ENCODE results near the gene THOC1.

DNA sequence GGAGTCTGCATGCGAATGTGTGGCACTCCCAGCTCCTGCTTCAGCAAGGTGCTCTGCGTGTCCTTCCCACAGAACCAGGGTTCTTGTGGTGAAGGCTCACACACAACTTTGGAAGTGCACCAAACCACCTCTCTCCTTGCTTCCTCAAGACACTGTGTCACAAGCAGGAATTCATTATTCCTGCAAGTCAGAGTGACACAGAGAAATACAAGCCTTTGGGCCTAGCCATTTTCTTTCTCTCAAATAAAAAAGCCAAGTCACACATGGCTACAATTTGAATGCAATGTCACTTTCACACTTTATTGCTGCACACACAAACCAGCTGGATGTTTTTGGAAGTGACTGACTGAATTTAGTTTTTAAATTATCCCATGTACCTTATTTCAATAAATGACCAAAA is 30.1 kb upstream of the THOC1 start:
- TF ChIP-seq, protein P1, sequence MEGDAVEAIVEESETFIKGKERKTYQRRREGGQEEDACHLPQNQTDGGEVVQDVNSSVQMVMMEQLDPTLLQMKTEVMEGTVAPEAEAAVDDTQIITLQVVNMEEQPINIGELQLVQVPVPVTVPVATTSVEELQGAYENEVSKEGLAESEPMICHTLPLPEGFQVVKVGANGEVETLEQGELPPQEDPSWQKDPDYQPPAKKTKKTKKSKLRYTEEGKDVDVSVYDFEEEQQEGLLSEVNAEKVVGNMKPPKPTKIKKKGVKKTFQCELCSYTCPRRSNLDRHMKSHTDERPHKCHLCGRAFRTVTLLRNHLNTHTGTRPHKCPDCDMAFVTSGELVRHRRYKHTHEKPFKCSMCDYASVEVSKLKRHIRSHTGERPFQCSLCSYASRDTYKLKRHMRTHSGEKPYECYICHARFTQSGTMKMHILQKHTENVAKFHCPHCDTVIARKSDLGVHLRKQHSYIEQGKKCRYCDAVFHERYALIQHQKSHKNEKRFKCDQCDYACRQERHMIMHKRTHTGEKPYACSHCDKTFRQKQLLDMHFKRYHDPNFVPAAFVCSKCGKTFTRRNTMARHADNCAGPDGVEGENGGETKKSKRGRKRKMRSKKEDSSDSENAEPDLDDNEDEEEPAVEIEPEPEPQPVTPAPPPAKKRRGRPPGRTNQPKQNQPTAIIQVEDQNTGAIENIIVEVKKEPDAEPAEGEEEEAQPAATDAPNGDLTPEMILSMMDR (IDR thresholded peaks at IDR 0.05; ENCODE audit: extremely low read depth in 1 of 2, insufficient read depth in 1 of 2, low read depth in 1 of 2, low read length in 2 of 2): no peak
- TF ChIP-seq EZH2 (IDR thresholded peaks at IDR 0.05; ENCODE audit: borderline replicate concordance, low read depth, low read length, severe bottlenecking) (no peak), JUN (IDR thresholded peaks at IDR 0.05; ENCODE audit: borderline replicate concordance, insufficient read depth, insufficient read length, low read depth) (no peak), POLR2AphosphoS5 (IDR thresholded peaks at IDR 0.05; ENCODE audit: insufficient read depth, low read depth, low read length) (no peak), POLR2A (IDR thresholded peaks at IDR 0.05; ENCODE audit: low read depth, low read length) (no peak), MYC (IDR thresholded peaks at IDR 0.05; ENCODE audit: low read depth, low read length) (no peak), FOS (IDR thresholded peaks at IDR 0.05; ENCODE audit: borderline replicate concordance, insufficient read depth, low read length) (no peak)
- TF ChIP-seq, protein P2, sequence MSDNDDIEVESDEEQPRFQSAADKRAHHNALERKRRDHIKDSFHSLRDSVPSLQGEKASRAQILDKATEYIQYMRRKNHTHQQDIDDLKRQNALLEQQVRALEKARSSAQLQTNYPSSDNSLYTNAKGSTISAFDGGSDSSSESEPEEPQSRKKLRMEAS (IDR thresholded peaks at IDR 0.05; ENCODE audit: insufficient read depth, insufficient read length): no peak
